Measurements from ENCODE around the gene IGF2BP2.
A peak's percentile ranks its signal among the peaks of the same experiment; 100 is the strongest.

IGF2BP2 gene

DNA sequence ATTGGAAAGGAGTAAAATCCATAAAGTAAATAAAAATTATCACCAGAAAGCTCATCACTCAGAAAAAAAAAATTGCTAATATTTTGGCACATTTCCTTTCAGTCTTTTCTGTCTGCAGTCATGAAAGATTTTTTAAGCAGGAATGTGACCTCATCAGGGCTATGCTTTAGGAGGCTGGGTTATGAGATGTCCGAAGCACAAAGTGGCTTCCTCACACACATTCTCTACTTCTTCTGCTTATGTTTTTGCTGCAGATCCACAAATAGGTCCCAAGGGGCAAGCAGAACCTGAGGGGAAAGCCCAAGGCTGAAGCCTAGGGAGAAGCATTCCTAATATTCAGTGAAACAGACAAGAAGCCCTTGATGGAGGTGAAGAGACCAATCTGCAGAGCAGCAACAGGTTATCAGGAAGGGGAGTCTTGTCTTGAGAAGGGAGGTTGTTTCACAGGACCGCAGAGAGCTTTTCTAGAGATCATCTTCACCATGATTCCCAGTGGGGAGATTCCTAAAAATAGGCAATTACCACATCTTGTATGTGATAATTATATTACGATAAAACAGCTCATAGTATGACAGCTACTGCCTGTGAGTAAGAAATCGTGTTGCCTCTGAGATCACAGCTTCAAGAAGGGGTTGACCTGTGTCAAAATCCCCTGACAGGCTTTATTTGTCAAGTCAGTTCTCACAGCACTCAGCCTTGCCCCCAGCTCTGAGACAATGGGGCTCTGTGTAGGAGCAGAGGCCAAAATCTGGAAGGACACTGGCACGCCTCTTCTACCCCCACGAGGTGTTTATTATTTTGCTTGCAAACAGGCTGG is 60.5 kb downstream of the IGF2BP2 start:
- DNase-seq = no peak

- no peak for DNase-seq
Measured at GRCh38 chr3:185763347-185764005, 61.4 kb downstream of the IGF2BP2 start.

DNA sequence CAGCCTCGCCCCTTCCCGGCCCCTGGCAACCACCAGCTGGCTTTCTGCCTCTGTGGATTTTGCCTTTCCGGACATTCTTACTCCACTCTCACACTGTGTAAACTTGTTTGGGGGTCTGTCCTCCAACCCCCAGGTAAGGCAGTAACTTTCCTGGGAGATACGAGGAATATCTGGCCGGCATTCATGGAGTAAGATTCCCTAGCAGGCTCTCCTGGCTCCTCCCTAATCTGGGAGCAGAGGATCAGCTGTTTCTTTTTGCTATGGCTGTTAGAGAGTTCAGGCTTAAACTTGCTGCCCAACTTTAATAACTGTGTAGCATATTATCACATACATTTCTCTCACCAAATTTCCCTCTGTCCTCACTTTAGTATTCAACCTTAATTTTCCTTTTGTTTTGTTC is 64.3 kb downstream of the IGF2BP2 start:
- DNase-seq = no peak

DNA sequence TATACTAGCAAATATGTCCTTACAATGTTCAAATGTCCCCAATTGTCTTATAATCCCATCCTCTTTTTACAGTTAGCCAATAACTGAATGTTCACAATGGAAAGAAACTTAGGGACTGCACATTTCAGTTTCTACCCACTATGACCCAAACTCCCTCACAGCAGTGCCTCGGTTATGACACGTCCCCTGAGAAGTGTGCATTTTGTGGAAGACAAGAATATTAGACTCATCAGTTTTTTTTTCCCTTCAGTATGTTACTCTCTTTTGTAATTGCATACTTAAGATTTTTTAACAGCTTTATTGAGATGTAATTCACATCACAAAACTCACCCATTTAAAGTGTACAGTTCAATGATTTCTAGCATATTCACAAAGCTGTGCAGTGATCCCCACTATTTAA is 64.8 kb downstream of the IGF2BP2 start:
- DNase-seq = no peak

DNA sequence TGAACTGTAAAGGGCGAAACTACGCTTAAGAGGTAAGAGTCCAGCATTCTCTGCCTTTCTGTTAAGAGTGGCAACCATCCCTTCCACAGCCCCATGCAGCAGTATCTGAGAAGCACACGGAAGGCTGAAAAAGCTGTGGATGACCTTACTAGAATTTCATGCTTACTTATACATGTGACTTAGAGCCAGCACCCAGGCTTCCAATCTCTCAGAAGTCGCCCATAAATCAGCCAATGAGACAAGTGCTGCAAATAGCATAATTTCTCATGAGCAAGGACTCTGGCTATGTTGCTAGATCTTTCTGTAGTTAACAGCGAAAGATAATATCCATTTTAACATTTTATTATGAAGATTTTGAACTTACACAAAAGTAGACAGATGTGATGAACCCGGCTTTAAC is 65.3 kb downstream of the IGF2BP2 start:
- no peak for DNase-seq

- DNase-seq = peak; percentile 12
Measured at GRCh38 chr3:185758912-185759311, 65.9 kb downstream of the IGF2BP2 start.

DNA sequence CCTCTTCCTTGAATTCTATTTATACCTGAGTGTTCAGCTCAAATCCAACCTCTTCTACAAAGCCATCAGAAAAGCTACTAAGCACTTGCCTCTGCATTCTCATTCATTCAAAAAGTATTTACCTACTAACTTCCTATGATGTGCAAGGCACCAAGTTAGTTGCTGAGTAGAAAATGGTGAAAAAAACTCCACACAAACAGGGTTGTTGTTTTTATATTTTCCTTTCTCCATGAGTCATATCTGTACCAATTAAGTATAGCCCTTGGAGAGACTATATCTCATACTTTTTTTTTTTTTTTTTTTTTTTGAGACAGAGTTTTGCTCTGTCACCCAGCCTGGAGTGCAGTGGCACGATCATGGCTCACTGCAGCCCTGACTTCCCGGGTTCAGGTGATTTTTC is 67.7 kb downstream of the IGF2BP2 start:
- no peak for DNase-seq

DNA sequence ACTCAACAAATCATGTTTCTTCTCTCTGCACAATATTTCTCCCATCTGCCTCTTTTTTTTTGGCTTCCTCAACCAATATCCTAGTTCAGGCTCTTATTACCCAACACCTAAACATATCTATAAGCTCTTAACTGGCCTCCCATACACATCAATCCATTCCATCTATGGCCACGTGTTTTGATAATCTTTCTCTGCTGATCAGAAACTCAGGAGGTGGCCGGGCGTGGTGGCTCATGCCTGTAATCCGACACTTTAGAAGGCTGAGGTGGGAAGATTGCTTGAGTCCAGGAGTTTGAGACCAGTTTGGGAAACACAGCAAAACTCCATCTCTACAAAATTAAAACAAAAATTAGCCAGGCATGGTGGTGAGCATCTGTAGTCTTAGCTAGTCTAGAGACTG is 68.4 kb downstream of the IGF2BP2 start:
- DNase-seq = no peak

DNA sequence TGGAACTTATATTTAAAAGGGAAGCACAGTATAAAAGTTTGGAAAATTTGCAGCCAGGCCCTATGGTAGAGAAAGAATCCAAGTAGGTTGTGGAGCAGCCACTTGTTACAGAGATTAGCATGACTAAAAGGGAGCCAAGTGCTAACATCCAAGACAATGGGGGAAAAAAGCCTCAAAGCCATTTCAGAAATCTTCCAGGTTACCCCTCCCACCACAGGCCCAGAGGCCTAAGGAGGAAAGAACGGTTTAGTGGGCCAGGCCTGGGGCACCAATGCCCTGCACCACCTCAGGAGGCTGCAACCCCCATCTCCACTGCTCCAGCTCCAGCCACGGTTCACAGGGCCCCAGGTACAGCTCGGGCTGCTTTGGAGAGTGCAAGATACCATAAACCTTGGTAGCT is 69.9 kb downstream of the IGF2BP2 start:
- DNase-seq = no peak

DNA sequence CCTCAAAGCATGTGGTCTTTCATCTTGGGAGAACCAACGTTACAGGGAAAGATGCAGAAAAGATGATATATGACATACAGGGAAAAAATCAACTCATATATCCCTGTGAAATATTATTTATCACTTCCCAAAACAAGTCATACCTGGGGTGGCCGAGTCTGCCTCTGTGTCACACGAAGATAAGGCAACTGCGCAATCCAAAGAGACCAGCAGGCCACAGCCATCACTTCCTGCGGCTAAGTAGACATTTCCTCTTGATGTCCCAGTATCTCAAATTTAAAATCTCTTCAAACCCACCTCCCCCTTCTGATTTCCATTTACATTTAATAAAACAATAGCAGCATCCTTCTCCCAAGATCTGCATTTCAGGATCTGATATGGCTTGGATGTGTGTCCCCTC is 71.5 kb downstream of the IGF2BP2 start:
- DNase-seq = no peak

GRCh38 chr3:185750702-185751101 is 74.1 kb downstream of the IGF2BP2 start:
- DNase-seq = no peak

DNA sequence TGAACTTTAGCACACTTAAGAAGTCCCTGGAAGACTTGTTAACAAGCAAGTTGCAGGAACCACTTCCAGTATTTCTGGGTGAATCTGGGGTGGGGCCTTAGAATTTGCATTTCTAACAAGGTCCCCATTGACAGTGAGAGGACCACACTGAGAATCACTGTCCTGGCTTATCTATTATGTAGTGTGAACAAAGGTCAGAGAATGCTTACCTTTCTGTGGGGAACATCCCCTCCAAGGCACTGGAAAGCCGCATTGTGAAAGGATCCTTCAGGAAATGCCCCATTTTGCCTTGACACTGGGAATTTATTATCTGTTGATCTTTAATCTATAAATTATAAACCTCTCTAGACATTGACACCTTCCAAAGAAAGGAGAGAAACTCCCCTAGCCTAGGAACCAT is 74.8 kb downstream of the IGF2BP2 start:
- DNase-seq = no peak

DNA sequence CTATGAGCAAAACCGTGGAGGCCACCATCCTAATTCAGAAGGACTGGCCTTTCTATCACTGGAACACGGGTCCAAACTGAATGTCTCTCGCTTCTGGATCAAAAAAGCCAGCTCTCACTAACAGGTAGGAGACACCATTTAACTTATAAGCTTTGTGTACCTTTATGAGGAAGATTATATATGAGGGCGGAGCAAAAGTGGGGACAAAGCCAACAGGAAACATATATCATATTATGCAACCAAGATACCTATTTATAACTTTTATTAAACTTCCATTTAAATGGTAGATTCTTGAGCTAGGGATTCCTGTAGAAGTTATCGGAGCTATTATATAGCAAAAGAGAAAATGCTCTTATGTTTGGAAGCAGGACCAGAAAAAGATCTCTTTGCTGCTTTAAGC is 78.4 kb downstream of the IGF2BP2 start:
- DNase-seq = no peak

GRCh38 chr3:185744997-185745843 is 79.6 kb downstream of the IGF2BP2 start:
- DNase-seq = no peak

GRCh38 chr3:185741586-185741985 is 83.3 kb downstream of the IGF2BP2 start:
- DNase-seq = no peak

DNA sequence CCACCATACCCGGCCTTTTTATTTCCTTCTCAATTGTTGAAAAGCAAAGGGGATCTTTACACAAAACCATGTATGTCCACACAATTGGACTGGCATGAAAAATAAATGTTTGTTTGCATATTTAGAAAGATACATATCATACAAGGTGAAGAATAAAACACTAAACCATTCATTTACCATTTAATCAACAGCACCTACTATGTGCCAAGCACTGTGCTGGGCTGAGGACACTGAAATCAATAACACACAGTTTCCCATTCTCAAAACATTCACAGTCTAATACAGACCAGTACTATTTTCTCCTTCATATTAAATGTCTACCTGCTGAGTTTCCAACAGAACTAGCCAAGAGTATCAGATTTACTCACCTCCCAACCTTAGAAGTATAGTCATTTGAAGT is 84.7 kb downstream of the IGF2BP2 start:
- DNase-seq = no peak

GRCh38 chr3:185739264-185739701 is 85.6 kb downstream of the IGF2BP2 start:
- no peak for DNase-seq

GRCh38 chr3:185737740-185738680 is 86.8 kb downstream of the IGF2BP2 start:
- DNase-seq = no peak

- DNase-seq = no peak
Measured at GRCh38 chr3:185737020-185737419, 87.8 kb downstream of the IGF2BP2 start.

DNA sequence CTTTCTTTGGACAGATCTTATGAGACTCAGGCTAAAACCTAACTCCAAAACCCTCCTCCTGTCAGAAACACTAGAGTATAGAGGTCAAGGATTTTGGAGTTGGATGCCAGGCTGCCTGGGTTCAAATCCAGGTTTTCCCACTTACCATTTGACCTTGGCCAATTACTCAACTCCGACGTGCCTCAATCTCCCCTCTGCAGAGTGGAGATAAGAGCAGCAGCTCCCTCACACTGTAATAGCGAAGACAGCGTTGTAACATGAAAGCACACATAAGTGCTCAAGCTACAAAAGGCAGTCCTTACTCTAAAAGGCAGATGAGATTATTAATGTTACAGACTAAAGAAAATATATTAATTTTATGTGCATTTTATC is 90.1 kb downstream of the IGF2BP2 start:
- DNase-seq = no peak

DNA sequence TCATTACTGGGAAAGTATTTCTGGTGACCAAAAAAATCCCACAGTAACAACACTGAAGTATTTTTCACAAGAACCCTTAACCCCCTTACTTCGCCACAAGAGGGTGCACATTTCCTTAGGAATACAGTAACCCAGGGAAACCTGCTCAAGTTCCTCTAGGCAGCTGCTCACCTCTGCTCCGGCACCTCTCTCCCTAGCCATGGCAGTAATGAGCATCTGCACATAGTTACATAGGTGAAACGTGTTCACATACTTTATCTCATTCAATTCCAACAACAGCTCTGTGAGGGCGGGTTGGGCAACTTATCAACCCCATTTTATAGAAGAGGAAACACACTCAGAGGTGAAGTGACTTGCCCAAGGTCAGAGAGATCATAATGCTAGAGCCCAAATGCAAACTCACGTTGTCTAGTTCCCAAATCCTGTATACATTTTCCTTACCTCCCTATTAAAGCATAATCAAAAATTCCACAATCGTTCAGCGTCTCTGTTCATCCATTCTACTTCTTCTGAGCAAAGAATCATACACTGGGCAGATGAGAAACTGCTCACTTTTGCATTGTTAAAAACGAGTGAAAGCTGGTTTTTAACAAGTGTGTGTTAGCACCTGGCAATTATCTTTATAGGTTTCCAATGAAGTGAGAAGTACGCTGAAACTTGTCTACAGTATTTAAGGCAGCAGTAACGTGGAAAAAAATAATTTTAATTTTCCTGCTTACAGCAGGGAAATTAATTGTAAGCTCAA is 90.7 kb downstream of the IGF2BP2 start:
- peak; percentile 83 for DNase-seq

DNA sequence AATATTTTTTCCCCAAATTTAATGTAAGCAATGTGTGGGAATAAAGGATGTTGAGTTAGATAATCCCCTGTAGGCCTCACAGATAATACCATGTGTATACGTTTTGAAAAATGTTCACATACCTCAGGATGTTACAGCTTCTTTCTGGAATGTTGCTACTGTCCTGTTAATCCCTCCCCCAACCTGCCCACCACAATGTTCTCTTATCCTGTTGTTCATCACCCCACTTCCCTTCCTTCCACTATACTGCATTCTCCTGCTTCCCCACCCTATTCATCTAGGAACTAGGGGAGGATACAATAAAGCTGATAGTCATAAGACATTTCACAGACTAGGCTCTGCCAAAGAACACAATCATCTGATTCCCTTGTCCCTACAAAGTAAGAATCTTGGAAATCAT is 92.1 kb downstream of the IGF2BP2 start:
- DNase-seq = no peak
